HCT116 (cell line): ENCODE measurements around the gene NRROS. TPM values are rescaled to one million over a fixed set of nuclear protein-coding genes. Genes with fewer than 3 reads are reported as not detected.

Source experiments
- ATAC-seq: fragments of 200-7000 bp; cut with Tn5 transposase; 2 replicates; pipeline ENCODE4 v1.9.1; 2020; ENCODE audit warnings: mild to moderate bottlenecking, moderate library complexity
- BruUV-seq: library from RNA; stranded (reverse); fragments of 400-500 nt; replicated peaks from 2 replicates; lab custom pipeline; 2021; lab: Mats Ljungman, UMichigan
- CTCF ChIA-PET: fragments of 300-600 bp; sonication (Branson Sonifier 250); formaldehyde crosslinking; loops from one replicate; lab custom pipeline; 2021; ENCODE audit warnings: antibody characterized with exemption; lab: Charles Lee
- POLR2A ChIA-PET: fragments of 300-600, 350-600 bp; sonication (Branson Sonifier 250); formaldehyde crosslinking; loops from one replicate; lab custom pipeline; 2021; ENCODE audit warnings: antibody characterized with exemption; lab: Charles Lee
- RAD21 ChIA-PET, 2 experiments: fragments of 300-600 bp; sonication (Branson Sonifier 250); formaldehyde crosslinking; loops; one replicate each; lab custom pipeline; 2023; ENCODE audit warnings: low total read pairs in 2 of 2; ENCODE audit not compliant: uncharacterized antibody in 2 of 2, unreplicated experiment in 2 of 2, low non-redundant PET in 1 of 2; lab: Charles Lee
- DNase-seq: peaks from one replicate; pipeline ENCODE4 v3.0.0-alpha.2; 2010; ENCODE audit warnings: low read depth, low spot score
- H2AFZ ChIP-seq: fragments of 200-600 bp; shearing (Covaris generic), sonication (generic); 2 replicates; pipeline ENCODE4 v1.6.1; 2017; ENCODE audit warnings: low read depth, mixed run types, mixed read lengths, antibody characterized with exemption, low read length; ENCODE audit not compliant: poor library complexity, severe bottlenecking
- H3K27ac ChIP-seq: 2 replicates; pipeline ENCODE4 v1.5.1; 2012; ENCODE audit warnings: low read depth, low read length
- H3K27me3 ChIP-seq: fragments of 200-600 bp; sonication (generic); 2 replicates; pipeline ENCODE4 v1.6.1; 2016; ENCODE audit warnings: mixed run types, low read length, mixed read lengths; ENCODE audit not compliant: insufficient read depth
- H3K36me3 ChIP-seq, 2 experiments: fragments of 200-500 bp in 1 of 2; fragments of 200-600 bp in 1 of 2; sonication (Bioruptor generic) in 1 of 2; sonication (generic) in 1 of 2; 2 replicates each; pipeline versions ENCODE4 v1.5.1 to v1.6.1; 2014 to 2016; ENCODE audit warnings: low read length in 2 of 2, inconsistent platforms in 1 of 2, mixed read lengths in 1 of 2, mixed run types in 1 of 2; ENCODE audit not compliant: insufficient read depth in 2 of 2, control insufficient read depth in 1 of 2
- H3K4me1 ChIP-seq, 2 experiments: fragments of 200-600 bp in 1 of 2; sonication (generic) in 1 of 2; 2 replicates each; pipeline versions ENCODE4 v1.5.1 to v1.6.1; 2012 to 2017; ENCODE audit warnings: low read length in 2 of 2, inconsistent platforms in 1 of 2, mild to moderate bottlenecking in 1 of 2, mixed read lengths in 1 of 2, mixed run types in 1 of 2, moderate library complexity in 1 of 2; ENCODE audit not compliant: insufficient read depth in 2 of 2, control insufficient read depth in 1 of 2
- H3K4me2 ChIP-seq: fragments of 200-600 bp; sonication (generic); 2 replicates; pipeline ENCODE4 v1.6.1; 2017; ENCODE audit warnings: mixed run types, low read length, mixed read lengths
- H3K4me3 ChIP-seq, 2 experiments: fragments of 200-600 bp in 1 of 2; sonication (generic) in 1 of 2; replicated peaks in 1 of 2; 2 replicates each; pipeline ENCODE4 v1.5.1; 2011 to 2016; ENCODE audit warnings: low read length in 2 of 2, control low read depth in 1 of 2, low read depth in 1 of 2, mild to moderate bottlenecking in 1 of 2, mixed read lengths in 1 of 2, mixed run types in 1 of 2
- H3K79me2 ChIP-seq: fragments of 200-600 bp; sonication (generic); 2 replicates; pipeline ENCODE4 v1.6.1; 2017; ENCODE audit warnings: mild to moderate bottlenecking, mixed run types, low read length, moderate library complexity, mixed read lengths; ENCODE audit not compliant: insufficient read depth
- H3K9ac ChIP-seq: fragments of 200-600 bp; sonication (generic); 2 replicates; pipeline ENCODE4 v1.6.1; 2016; ENCODE audit warnings: low read length, mixed read lengths
- H3K9me2 ChIP-seq: fragments of 200-600 bp; sonication (generic), shearing (Covaris generic); 2 replicates; pipeline ENCODE4 v1.6.1; 2017; ENCODE audit warnings: mixed run types, mild to moderate bottlenecking, moderate library complexity; ENCODE audit not compliant: insufficient read depth
- H3K9me3 ChIP-seq, 2 experiments: fragments of 200-500 bp in 1 of 2; fragments of 200-600 bp in 1 of 2; sonication (Bioruptor generic) in 1 of 2; sonication (generic) in 1 of 2; 2 replicates each; pipeline ENCODE4 v1.6.1; 2014 to 2017; ENCODE audit warnings: low read length in 2 of 2, mixed read lengths in 2 of 2, inconsistent platforms in 1 of 2, low read depth in 1 of 2, mild to moderate bottlenecking in 1 of 2, mixed run types in 1 of 2, moderate library complexity in 1 of 2; ENCODE audit not compliant: control insufficient read depth in 1 of 2, insufficient read depth in 1 of 2
- H4K20me1 ChIP-seq: fragments of 200-600 bp; sonication (generic), shearing (Covaris generic); 2 replicates; pipeline ENCODE4 v1.6.1; 2017; ENCODE audit warnings: mixed run types, mild to moderate bottlenecking, moderate library complexity; ENCODE audit not compliant: insufficient read depth
- ATF3 ChIP-seq: IDR thresholded peaks from 2 replicates; pipeline ENCODE4 v1.6.1; 2012
- CBX3 ChIP-seq: IDR thresholded peaks from 2 replicates; pipeline ENCODE4 v1.6.1; 2012; ENCODE audit warnings: low read depth
- CEBPB ChIP-seq: IDR thresholded peaks from 2 replicates; pipeline ENCODE4 v1.6.1; 2012; ENCODE audit warnings: low read depth
- EGR1 ChIP-seq: IDR thresholded peaks from 2 replicates; pipeline ENCODE4 v1.6.1; 2012; ENCODE audit warnings: low read depth
- ELF1 ChIP-seq: IDR thresholded peaks from 2 replicates; pipeline ENCODE4 v1.6.1; 2012; ENCODE audit warnings: low read depth, borderline replicate concordance
- EZH2 ChIP-seq: fragments of 200-600 bp; sonication (generic); IDR thresholded peaks from 2 replicates; pipeline ENCODE4 v1.6.1; 2017; ENCODE audit warnings: antibody characterized with exemption, mixed run types
- EZH2phosphoT487 ChIP-seq: fragments of 200-600 bp; IDR thresholded peaks from 2 replicates; pipeline ENCODE4 v1.6.1; 2018; ENCODE audit warnings: antibody characterized with exemption, borderline replicate concordance
- FOSL1 ChIP-seq: IDR thresholded peaks from 2 replicates; pipeline ENCODE4 v1.6.1; 2012; ENCODE audit warnings: low read depth
- JUND ChIP-seq: IDR thresholded peaks from 2 replicates; pipeline ENCODE4 v1.6.1; 2012
- MAX ChIP-seq: IDR thresholded peaks from 2 replicates; pipeline ENCODE4 v1.6.1; 2012
- POLR2A ChIP-seq: IDR thresholded peaks from 2 replicates; pipeline ENCODE4 v1.7.0; 2011; ENCODE audit warnings: borderline replicate concordance; ENCODE audit not compliant: insufficient read depth, insufficient read length; ENCODE audit errors: extremely low read depth
- POLR2AphosphoS5 ChIP-seq: IDR thresholded peaks from 2 replicates; pipeline ENCODE4 v1.6.1; 2011; ENCODE audit warnings: mild to moderate bottlenecking, low read depth, low read length, moderate library complexity
- RAD21 ChIP-seq: IDR thresholded peaks from 2 replicates; pipeline ENCODE4 v1.6.1; 2012; ENCODE audit warnings: low read depth, mild to moderate bottlenecking
- SIN3A ChIP-seq: IDR thresholded peaks from 2 replicates; pipeline ENCODE4 v1.6.1; 2012; ENCODE audit warnings: low read depth
- SP1 ChIP-seq: IDR thresholded peaks from 2 replicates; pipeline ENCODE4 v1.6.1; 2012; ENCODE audit warnings: low read depth
- SRF ChIP-seq: IDR thresholded peaks from 2 replicates; pipeline ENCODE4 v1.6.1; 2012; ENCODE audit warnings: low read depth
- TCF7L2 ChIP-seq: IDR thresholded peaks from 2 replicates; pipeline ENCODE4 v1.7.0; 2011; ENCODE audit warnings: borderline replicate concordance, inconsistent platforms; ENCODE audit not compliant: insufficient read depth, insufficient read length; ENCODE audit errors: extremely low read depth
- YY1 ChIP-seq: IDR thresholded peaks from 2 replicates; pipeline ENCODE4 v1.6.1; 2011; ENCODE audit warnings: low read length, low read depth, moderate library complexity, mild to moderate bottlenecking; ENCODE audit not compliant: insufficient replicate concordance; ENCODE audit errors: extremely low read depth
- ZFX ChIP-seq: fragments of 450-650 bp; IDR thresholded peaks from 2 replicates; pipeline ENCODE4 v1.6.1; 2017
- ZNF274 ChIP-seq: fragments of 200-500 bp; sonication (Bioruptor generic); IDR thresholded peaks from 2 replicates; pipeline ENCODE4 v1.6.1; 2014; ENCODE audit warnings: mild to moderate bottlenecking, low read depth, low read length, inconsistent platforms
- intact Hi-C: fragments of 100-400 bp; cut with micrococcal nuclease; formaldehyde crosslinking; loops from 2 replicates; pipeline ENCODE4 v1.10.0; 2022
- total RNA-seq: library from RNA; stranded (reverse); gene quantifications from one replicate; pipeline ENCODE4 v1.2.1, GENCODE V29; 2021; ENCODE audit not compliant: unreplicated experiment

Gene NRROS
- total RNA-seq, 1 experiment from 2014 or later: 0.12 TPM

DNA sequence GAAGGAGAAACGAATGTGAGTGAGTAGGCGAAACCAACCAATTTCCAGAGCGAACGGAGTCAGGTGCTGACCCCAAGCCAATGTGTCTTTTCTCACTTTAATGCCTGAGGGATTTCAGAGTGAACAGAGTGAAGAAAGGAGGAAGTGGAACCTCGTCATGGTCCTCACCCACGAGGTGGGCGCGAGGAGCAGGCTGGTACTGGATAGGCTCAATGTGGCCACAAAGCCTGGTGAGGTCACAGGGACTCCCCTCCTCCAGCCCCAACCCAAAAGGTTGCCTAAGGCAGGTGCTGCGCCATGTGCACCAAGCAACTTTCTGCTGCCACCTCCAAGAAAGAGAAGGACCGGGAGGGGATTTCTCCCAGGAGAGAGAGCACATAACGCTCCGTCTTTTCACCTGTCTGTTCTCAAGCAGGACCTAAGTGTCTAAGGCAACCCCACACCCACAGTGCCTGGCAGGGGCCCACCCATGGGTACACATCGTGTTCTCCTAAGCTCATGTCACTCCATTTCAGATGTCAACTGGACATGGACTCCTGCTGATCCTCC lies 3.8 kb downstream of the NRROS start:
- no peak for DNase-seq
- no peaks in the 10 kb centered on the region for H3K36me3 ChIP-seq
- TF ChIP-seq CBX3: no peak
- TF ChIP-seq CEBPB: no peak
- TF ChIP-seq TCF7L2: no peak
- TF ChIP-seq SIN3A: no peak
- no peak for TF ChIP-seq POLR2AphosphoS5
- TF ChIP-seq RAD21: no peak
- TF ChIP-seq ZNF274: no peak
- no peak for TF ChIP-seq SRF
- TF ChIP-seq, all 23 proteins: peak for 0
- Histone ChIP-seq H3K27ac (no peak overlapping the region), H3K79me2 (no peaks in the 10 kb centered on the region), H2AFZ (no peak overlapping the region), H3K9me2 (no peaks in the 10 kb centered on the region), H3K27me3 (no peaks in the 10 kb centered on the region), H4K20me1 (no peaks in the 10 kb centered on the region), H3K4me1 (no peaks in the 10 kb centered on the region), H3K9me3 (no peaks in the 10 kb centered on the region), H3K4me2 (no peak overlapping the region), H3K9ac (no peak overlapping the region), H3K4me3 (no peak overlapping the region)
- intact Hi-C loops: no loop called here
- no peak for ATAC-seq
- CTCF ChIA-PET: no interaction called here
- RAD21 ChIA-PET: no interaction called here
- no TSS peak for BruUV-seq
- POLR2A ChIA-PET: no interaction called here

- no peak overlapping the region for H2AFZ ChIP-seq
- TF ChIP-seq JUND (no peak), CEBPB (no peak), EGR1 (no peak), ATF3 (no peak), RAD21 (no peak), MAX (no peak), FOSL1 (no peak), EZH2phosphoT487 (no peak), ZFX (no peak), SRF (no peak), EZH2 (no peak), TCF7L2 (no peak), SIN3A (no peak), CBX3 (no peak), SP1 (no peak), ZNF274 (no peak), POLR2A (no peak), YY1 (no peak), ELF1 (no peak), POLR2AphosphoS5 (no peak)
- BruUV-seq: no TSS peak
- H3K36me3 ChIP-seq: no peaks in the 10 kb centered on the region
- H3K9me3 ChIP-seq: no peaks in the 10 kb centered on the region
- H3K9me2 ChIP-seq: no peaks in the 10 kb centered on the region
- RAD21 ChIA-PET: no interaction called here
- no peak overlapping the region for H3K9ac ChIP-seq
- POLR2A ChIA-PET: interaction anchor here (1.5 kb wide), 1 partner anchor 14 kb away, joined by 3 read pairs; no protein-coding TSS in a partner anchor
- no peak overlapping the region for H3K4me3 ChIP-seq
- no peak overlapping the region for H3K4me2 ChIP-seq
- CTCF ChIA-PET: no interaction called here
- H3K27ac ChIP-seq: no peak overlapping the region
- H3K4me1 ChIP-seq: no peaks in the 10 kb centered on the region
- H3K27me3 ChIP-seq: no peaks in the 10 kb centered on the region
- H4K20me1 ChIP-seq: no peaks in the 10 kb centered on the region
- no peak for ATAC-seq
- intact Hi-C loops: no loop called here
- H3K79me2 ChIP-seq: no peaks in the 10 kb centered on the region
- no peak for DNase-seq
Observed at GRCh38 chr3:196643761-196644160, 4.3 kb downstream of the NRROS start.
